GM12892 (cell line): ENCODE results near the gene ACSL6.

Experiments used
- POLR2A ChIP-seq: IDR thresholded peaks from 2 replicates; pipeline ENCODE4 v1.6.1; 2011; ENCODE audit warnings: low read depth, low read length, control low read depth
- POLR2AphosphoS5 ChIP-seq: IDR thresholded peaks from 2 replicates; pipeline ENCODE4 v1.6.1; 2011; ENCODE audit warnings: low read depth, low read length, control low read depth

GRCh38 chr5:132013711-132014110, 2.3 kb upstream of the ACSL6 start:
- TF ChIP-seq POLR2A (no peak), POLR2AphosphoS5 (no peak)
